ENCODE results near the gene EXOC3. TPM values are rescaled to one million over a fixed set of nuclear protein-coding genes. Genes with fewer than 3 reads are reported as not detected.
"Not testable (repeated sequence)": the region's sequence is repeated elsewhere in the genome, so short reads cannot be mapped to it uniquely, and the experiment has no call there.

EXOC3 gene
- total and polyA plus RNA-seq, 4 donors, result 31.3 to 88.9 (median 59.9) TPM

DNA sequence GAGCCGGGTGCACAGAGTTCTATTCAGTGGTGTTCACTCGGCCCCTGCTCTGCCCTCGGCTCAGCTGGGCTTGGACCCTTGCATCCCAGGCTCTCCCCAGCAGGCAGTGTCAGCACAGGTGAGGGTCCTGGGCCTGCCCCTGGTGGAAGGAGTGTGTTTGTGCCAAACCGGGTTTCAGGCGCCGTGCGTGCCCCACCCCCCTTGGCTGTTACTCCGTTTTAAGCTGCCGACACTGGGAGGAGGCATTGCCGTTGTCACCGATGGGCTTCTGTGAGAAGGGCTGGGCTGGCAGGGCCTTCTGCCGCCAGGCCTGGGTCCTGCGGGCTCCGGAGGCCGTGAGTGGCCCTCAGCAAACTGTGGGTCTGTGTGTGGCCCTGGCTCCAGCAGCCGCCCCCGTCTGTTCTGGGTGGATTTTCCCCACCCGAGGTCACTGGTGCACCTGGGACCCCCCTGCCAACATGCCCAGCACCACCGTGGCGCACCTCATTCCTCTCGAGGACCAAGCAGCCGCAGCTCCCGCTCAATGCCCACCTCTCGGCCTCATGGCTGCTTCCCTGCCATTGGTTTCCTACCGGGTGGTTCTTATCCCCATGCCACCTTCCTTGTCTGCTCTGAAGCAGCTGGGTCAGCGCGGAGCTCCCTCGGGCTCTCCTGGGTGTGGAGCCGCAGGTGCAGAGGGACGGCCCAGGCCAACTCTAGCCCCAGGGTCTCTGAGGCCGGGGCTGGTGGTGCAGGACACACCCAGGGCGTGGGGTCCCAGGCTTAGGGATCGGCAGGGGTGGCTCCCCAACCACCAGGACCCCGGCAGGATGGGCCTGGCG, 44.3 kb upstream of the EXOC3 start:
- Histone ChIP-seq H3K27ac (ENCODE audit: low read depth in 1 of 2, low read length in 2 of 2) (no peak overlapping the region), H3K9me3 (ENCODE audit: control insufficient read depth, low read length) (no peaks in the 10 kb centered on the region), H3K36me3 (ENCODE audit: control insufficient read depth in 1 of 2, insufficient read depth in 2 of 2, low read length in 1 of 2) (no peaks in the 10 kb centered on the region), H3K27me3 (ENCODE audit: control insufficient read depth in 1 of 2, insufficient read depth in 2 of 2, low read length in 1 of 2) (no peaks in the 10 kb centered on the region), H3K4me1 (ENCODE audit: control insufficient read depth in 1 of 2, insufficient read depth in 2 of 2, low read length in 2 of 2) (no peaks in the 10 kb centered on the region), H3K4me3 (ENCODE audit: low read length in 2 of 2) (no peak overlapping the region)
- WGBS, 2 donors, result 96% methylated on average over 35 of the region's 35 CpGs
- no peak for ATAC-seq (ENCODE audit: low FRiP score)
- intact Hi-C loops (cut with DNase I), result no loop called here
- peak; percentile 48 to 66 for DNase-seq

DNA sequence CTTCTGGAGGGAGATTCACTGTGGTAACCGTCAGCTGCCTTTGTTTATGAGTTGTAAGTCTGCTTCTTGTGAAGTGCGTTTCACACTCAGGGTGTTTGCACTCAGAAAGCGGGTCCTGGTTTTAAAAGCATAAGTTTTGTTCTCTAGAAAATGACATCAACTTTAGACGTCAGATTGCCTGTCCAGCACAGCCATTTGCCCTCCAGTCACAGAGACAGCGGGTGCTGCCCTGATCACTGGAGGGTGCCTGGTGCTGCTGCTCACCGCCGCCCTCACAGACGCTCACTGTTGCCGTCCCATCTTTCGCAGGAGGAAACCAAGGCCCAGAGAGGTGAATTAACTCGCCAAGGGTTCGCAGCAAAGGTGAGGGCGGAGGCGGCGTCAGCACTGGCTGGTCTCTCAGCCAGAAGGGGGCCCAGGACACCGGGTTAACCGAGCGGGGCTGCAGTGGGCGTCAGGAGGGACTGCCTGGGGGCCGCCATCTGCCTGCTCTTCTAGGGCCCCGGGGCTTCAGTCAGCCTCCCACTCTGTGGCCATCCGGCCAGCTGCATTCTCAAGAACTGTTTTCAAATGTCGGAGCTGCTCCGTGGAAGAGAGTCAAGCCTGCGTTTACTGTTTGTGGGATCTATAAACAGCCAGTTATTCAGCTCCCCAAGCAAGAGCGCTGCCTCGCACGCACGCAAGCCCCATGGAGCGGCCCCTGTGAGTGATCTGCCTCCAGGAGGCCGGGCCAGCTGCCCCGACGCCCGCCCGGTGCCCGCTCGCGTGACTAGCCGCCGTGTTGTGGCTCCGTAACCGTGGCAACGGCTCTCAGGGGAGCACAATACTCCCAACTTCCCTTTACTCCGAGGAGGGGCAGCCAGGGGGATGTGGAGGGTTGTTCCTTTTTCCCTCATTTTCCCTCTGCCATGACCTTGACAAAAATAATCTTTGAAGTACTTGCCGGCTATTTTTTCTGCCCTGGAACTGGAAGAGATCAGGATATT, 43.4 kb upstream of the EXOC3 start:
- 33 to 34% methylated on average over 43 to 45 of the region's 45 CpGs for WGBS, 2 donors
- H3K27ac ChIP-seq (ENCODE audit: low read depth in 1 of 2, low read length in 2 of 2), result peak overlapping the region in 1 of 2 donors; percentile 48
- peak; percentile 90 for ATAC-seq (ENCODE audit: low FRiP score)
- H3K27me3 ChIP-seq (ENCODE audit: control insufficient read depth in 1 of 2, insufficient read depth in 2 of 2, low read length in 1 of 2), result no peaks in the 10 kb centered on the region
- no peaks in the 10 kb centered on the region for H3K9me3 ChIP-seq (ENCODE audit: control insufficient read depth, low read length)
- DNase-seq, result peak; percentile 93 to 98
- peak overlapping the region in 1 of 2 donors; percentile 29 for H3K4me3 ChIP-seq (ENCODE audit: low read length in 2 of 2)
- intact Hi-C loops (cut with DNase I), result no loop called here
- no peaks in the 10 kb centered on the region for H3K4me1 ChIP-seq (ENCODE audit: control insufficient read depth in 1 of 2, insufficient read depth in 2 of 2, low read length in 2 of 2)
- H3K36me3 ChIP-seq (ENCODE audit: control insufficient read depth in 1 of 2, insufficient read depth in 2 of 2, low read length in 1 of 2), result no peaks in the 10 kb centered on the region

DNA sequence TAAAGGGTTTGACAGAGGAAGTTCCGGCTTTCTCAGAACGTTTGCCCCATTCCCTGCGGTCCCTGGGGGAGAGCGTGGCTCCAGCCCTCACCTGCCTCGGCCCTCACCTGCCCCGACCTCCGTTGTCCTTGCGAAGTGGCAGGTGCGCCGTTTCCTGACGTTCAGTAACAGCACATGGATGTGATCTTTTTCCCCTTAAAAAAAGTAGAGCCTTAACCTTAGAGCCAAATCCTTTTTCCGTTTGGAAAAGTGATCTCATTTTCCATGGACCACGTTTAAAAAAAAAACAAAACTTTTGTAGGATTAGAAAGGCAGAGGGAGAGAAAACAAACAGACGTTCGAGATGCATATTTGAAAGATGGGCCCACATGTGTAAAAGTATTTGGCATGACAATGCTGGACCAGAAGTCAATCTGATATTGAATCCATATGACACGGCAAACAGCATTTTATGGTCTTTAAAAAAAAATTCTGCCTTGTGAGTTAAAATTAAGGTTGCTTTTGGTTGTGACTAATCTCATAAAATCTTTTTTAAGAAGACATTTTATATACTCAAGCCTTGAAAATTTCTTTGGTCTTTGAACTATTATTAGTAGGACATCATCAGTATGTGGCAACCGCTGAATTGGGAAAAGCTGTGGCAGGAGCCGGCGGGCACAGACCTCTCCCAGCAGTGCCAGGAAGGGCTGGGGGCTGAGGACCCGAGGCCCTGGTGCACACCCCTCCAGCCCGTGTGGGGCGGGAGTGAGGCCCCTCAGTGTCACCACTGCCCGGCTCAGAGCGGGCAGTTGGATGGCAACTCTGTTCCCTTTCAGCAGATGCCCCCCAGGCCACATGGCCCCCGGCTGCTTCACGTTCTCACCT, 42.5 kb upstream of the EXOC3 start:
- peak overlapping the region in 1 of 2 donors; percentile 29 for H3K4me3 ChIP-seq (ENCODE audit: low read length in 2 of 2)
- ATAC-seq (ENCODE audit: low FRiP score), result no peak
- H3K4me1 ChIP-seq (ENCODE audit: control insufficient read depth in 1 of 2, insufficient read depth in 2 of 2, low read length in 2 of 2), result no peaks in the 10 kb centered on the region
- DNase-seq, result peak; percentile 40 to 76
- WGBS, 2 donors, result 28 to 31% methylated on average over 26 of the region's 26 CpGs
- H3K9me3 ChIP-seq (ENCODE audit: control insufficient read depth, low read length), result no peaks in the 10 kb centered on the region
- peak overlapping the region; percentile 14 to 48 for H3K27ac ChIP-seq (ENCODE audit: low read depth in 1 of 2, low read length in 2 of 2)
- H3K36me3 ChIP-seq (ENCODE audit: control insufficient read depth in 1 of 2, insufficient read depth in 2 of 2, low read length in 1 of 2), result no peaks in the 10 kb centered on the region
- intact Hi-C loops (cut with DNase I), result no loop called here
- no peaks in the 10 kb centered on the region for H3K27me3 ChIP-seq (ENCODE audit: control insufficient read depth in 1 of 2, insufficient read depth in 2 of 2, low read length in 1 of 2)

DNA sequence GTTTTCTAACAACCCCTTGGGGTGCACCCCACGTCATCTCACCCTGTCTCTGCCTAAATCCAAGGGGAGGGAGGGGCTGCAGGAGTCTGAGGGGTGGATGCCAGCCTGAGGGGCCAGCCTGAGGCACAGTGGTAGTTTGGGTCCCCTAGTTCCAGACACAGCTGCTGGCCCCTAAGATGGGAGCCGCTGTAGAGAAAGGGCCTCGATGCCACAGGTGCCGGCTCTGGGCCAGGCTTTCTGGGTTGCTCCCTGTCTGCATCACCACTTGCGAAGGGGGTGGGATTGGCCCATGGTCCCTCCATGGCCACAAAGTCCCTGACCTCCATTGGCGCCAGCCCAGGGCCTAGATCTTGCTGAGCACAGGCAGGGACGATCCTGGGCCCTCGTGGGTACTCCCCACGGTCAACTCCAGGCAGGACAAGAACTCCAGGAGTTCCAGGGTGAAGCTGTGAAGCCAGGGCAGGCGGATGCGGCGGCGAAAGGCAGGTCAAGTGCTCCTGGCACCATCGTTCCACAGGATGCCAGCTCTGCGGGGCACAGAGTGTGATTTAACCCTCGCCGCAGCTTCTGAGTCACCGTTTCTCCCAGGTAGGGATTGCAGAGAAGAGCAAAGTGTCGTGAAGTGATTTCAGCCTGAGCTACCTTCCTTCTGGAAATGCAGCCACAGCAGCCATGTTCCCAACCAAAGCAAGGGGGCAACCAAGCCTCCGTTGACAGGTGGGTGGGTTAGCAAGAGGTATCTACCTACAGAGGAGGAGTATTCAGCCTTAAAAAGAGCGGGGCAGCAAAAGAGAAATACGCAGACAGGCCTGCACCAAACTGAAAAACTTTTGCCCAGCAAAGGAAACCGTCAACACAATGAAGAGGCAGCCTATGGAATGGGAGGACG, 41.6 kb upstream of the EXOC3 start:
- DNase-seq (peak in 1 of 2 donors; percentile 75), ATAC-seq (ENCODE audit: low FRiP score) (no peak)
- intact Hi-C loops (cut with DNase I), result no loop called here
- Histone ChIP-seq H3K4me3 (ENCODE audit: low read length in 2 of 2) (no peak overlapping the region), H3K36me3 (ENCODE audit: control insufficient read depth in 1 of 2, insufficient read depth in 2 of 2, low read length in 1 of 2) (no peaks in the 10 kb centered on the region), H3K27ac (ENCODE audit: low read depth in 1 of 2, low read length in 2 of 2) (no peak overlapping the region), H3K4me1 (ENCODE audit: control insufficient read depth in 1 of 2, insufficient read depth in 2 of 2, low read length in 2 of 2) (no peaks in the 10 kb centered on the region), H3K27me3 (ENCODE audit: control insufficient read depth in 1 of 2, insufficient read depth in 2 of 2, low read length in 1 of 2) (no peaks in the 10 kb centered on the region), H3K9me3 (ENCODE audit: control insufficient read depth, low read length) (no peaks in the 10 kb centered on the region)
- WGBS, 2 donors, result 89 to 91% methylated on average over 24 of the region's 24 CpGs

DNA sequence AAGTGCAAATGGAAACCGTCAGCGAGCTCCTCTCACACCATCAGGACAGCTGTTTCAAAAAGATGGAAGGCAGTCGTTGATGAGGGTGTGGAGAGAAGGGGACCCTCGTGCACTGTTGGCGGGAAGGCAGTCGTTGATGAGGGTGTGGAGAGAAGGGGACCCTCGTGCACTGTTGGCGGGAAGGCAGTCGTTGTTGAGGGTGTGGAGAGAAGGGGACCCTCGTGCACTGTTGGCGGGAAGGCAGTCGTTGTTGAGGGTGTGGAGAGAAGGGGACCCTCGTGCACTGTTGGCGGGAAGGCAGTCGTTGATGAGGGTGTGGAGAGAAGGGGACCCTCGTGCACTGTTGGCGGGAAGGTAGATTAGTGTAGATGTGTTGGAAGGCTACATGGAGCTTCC, 40.8 kb upstream of the EXOC3 start:
- H3K9me3 ChIP-seq (ENCODE audit: control insufficient read depth, low read length); H3K36me3 ChIP-seq (ENCODE audit: control insufficient read depth in 1 of 2, insufficient read depth in 2 of 2, low read length in 1 of 2); H3K4me3 ChIP-seq (ENCODE audit: low read length in 2 of 2); DNase-seq; H3K4me1 ChIP-seq (ENCODE audit: control insufficient read depth in 1 of 2, insufficient read depth in 2 of 2, low read length in 2 of 2); ATAC-seq (ENCODE audit: low FRiP score); H3K27ac ChIP-seq (ENCODE audit: low read depth in 1 of 2, low read length in 2 of 2); intact Hi-C loops (cut with DNase I); H3K27me3 ChIP-seq (ENCODE audit: control insufficient read depth in 1 of 2, insufficient read depth in 2 of 2, low read length in 1 of 2): not testable (repeated sequence)
- WGBS, 2 donors, result 90 to 94% methylated on average over 17 of the region's 17 CpGs

DNA sequence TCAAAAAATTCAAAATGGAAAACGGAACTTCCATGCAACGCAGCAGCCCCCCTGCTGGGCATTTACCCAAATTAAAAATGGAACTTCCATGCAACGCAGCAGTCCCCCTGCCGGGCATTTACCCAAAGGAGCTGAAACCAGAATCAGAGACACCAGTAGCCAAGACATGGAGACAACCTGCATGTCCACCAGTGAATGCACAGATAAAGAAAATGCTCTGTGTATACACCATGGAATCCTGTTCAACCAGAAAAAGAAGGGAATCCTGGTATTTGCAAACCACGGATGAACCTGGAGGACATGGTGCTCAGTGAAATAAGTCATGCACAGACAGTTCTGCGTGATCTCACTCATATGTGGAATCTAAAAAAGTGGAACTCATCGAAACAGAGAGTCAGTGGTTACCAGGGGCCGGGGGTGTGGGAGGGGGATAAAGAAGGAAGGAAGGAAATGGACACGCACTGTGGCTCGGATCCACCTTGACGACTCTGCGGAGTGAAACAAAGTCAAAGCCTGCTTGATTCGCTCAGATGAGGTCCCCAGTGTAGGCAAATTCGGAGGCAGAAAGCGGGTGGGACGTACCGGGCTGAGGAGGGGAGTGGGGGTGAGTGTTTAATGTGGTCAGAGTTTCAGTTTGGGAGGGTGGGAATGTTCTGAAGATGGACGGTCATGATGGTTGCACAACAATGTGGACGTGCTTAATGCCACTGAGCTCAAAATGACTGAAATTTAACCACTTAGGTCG, 40.2 kb upstream of the EXOC3 start:
- Histone ChIP-seq H3K27ac (ENCODE audit: low read depth in 1 of 2, low read length in 2 of 2) (no peak overlapping the region), H3K4me1 (ENCODE audit: control insufficient read depth in 1 of 2, insufficient read depth in 2 of 2, low read length in 2 of 2) (no peaks in the 10 kb centered on the region), H3K4me3 (ENCODE audit: low read length in 2 of 2) (no peak overlapping the region), H3K27me3 (ENCODE audit: control insufficient read depth in 1 of 2, insufficient read depth in 2 of 2, low read length in 1 of 2) (no peaks in the 10 kb centered on the region), H3K9me3 (ENCODE audit: control insufficient read depth, low read length) (no peaks in the 10 kb centered on the region), H3K36me3 (ENCODE audit: control insufficient read depth in 1 of 2, insufficient read depth in 2 of 2, low read length in 1 of 2) (no peaks in the 10 kb centered on the region)
- intact Hi-C loops (cut with DNase I), result no loop called here
- DNase-seq, result peak in 1 of 2 donors; percentile 40
- no peak for ATAC-seq (ENCODE audit: low FRiP score)
- WGBS, 2 donors, result 88 to 93% methylated on average over 20 of the region's 20 CpGs

DNA sequence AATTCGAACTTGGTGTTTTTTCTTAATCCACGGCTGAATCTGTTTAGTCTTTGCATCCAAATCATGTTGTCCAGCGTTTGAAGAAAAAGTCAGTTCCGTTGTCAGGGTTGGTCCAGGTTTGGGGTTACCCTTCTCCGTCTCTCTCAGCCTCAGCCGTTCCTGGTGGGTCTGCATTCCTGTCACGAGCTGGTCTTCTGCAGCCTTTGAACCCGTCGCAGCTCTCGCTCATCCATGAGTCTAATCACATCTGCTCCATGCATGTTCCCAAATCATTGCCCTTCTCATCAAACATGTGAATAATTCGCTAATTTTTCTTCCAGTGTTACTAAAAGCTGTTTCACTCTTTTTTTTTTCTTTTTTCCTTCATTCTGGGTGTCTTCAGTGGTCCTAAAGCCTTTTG, 39.0 kb upstream of the EXOC3 start:
- Histone ChIP-seq H3K27ac (ENCODE audit: low read depth in 1 of 2, low read length in 2 of 2) (no peak overlapping the region), H3K27me3 (ENCODE audit: control insufficient read depth in 1 of 2, insufficient read depth in 2 of 2, low read length in 1 of 2) (no peaks in the 10 kb centered on the region), H3K9me3 (ENCODE audit: control insufficient read depth, low read length) (no peaks in the 10 kb centered on the region), H3K36me3 (ENCODE audit: control insufficient read depth in 1 of 2, insufficient read depth in 2 of 2, low read length in 1 of 2) (no peaks in the 10 kb centered on the region), H3K4me1 (ENCODE audit: control insufficient read depth in 1 of 2, insufficient read depth in 2 of 2, low read length in 2 of 2) (no peaks in the 10 kb centered on the region), H3K4me3 (ENCODE audit: low read length in 2 of 2) (no peak overlapping the region)
- WGBS, 2 donors, result 85 to 86% methylated on average over 11 of the region's 11 CpGs
- intact Hi-C loops (cut with DNase I), result no loop called here
- DNase-seq (peak in 1 of 2 donors; percentile 44), ATAC-seq (ENCODE audit: low FRiP score) (no peak)
